Liver (tissue), 9 donors: ENCODE results near the gene GLB1L2. TPM values are rescaled to one million over a fixed set of nuclear protein-coding genes. Genes with fewer than 3 reads are reported as not detected.

Source experiments
- DNase-seq: peaks from one replicate; pipeline ENCODE4 v3.0.0-alpha.2; 2017; ENCODE audit warnings: low spot score
- H3K27ac ChIP-seq, 2 donors: one replicate each; pipeline ENCODE4 v1.7.0; 2013; ENCODE audit warnings: inconsistent platforms in 2 of 2, low read length in 2 of 2, control low read depth in 1 of 2, low read depth in 1 of 2, mild to moderate bottlenecking in 1 of 2
- H3K27me3 ChIP-seq, 4 donors: one replicate each; pipeline versions ENCODE4 v1.6.1 to v1.7.0; 2013; ENCODE audit warnings: low read length in 3 of 4, inconsistent platforms in 1 of 4, mild to moderate bottlenecking in 1 of 4, moderate library complexity in 1 of 4; ENCODE audit not compliant: control insufficient read depth in 4 of 4, insufficient read depth in 4 of 4
- H3K36me3 ChIP-seq, 4 donors: one replicate each; pipeline versions ENCODE4 v1.6.1 to v1.7.0; 2013; ENCODE audit warnings: low read length in 3 of 4, mild to moderate bottlenecking in 3 of 4, low read depth in 1 of 4, moderate library complexity in 1 of 4; ENCODE audit not compliant: control insufficient read depth in 4 of 4, insufficient read depth in 3 of 4
- H3K4me1 ChIP-seq, 4 donors: one replicate each; pipeline versions ENCODE4 v1.6.1 to v1.7.0; 2013; ENCODE audit warnings: low read length in 3 of 4, mild to moderate bottlenecking in 3 of 4, moderate library complexity in 1 of 4; ENCODE audit not compliant: control insufficient read depth in 4 of 4, insufficient read depth in 4 of 4
- H3K4me3 ChIP-seq, 3 donors: one replicate each; pipeline versions ENCODE4 v1.6.1 to v1.7.0; 2013; ENCODE audit warnings: low read length in 3 of 3, control low read depth in 1 of 3, low read depth in 1 of 3, mild to moderate bottlenecking in 1 of 3
- H3K9ac ChIP-seq, 2 donors: one replicate each; pipeline ENCODE4 v1.7.0; 2013; ENCODE audit warnings: low read length in 2 of 2, mild to moderate bottlenecking in 2 of 2, moderate library complexity in 2 of 2, control low read depth in 1 of 2, low read depth in 1 of 2
- H3K9me3 ChIP-seq, 4 donors: one replicate each; pipeline versions ENCODE4 v1.6.1 to v1.7.0; 2013; ENCODE audit warnings: low read length in 3 of 4; ENCODE audit not compliant: control insufficient read depth in 4 of 4
- EGR1 ChIP-seq, 2 donors: IDR thresholded peaks; 2 replicates each; pipeline ENCODE4 v1.6.1; 2016 to 2018; ENCODE audit warnings: antibody characterized with exemption in 2 of 2, low read depth in 2 of 2
- FOXA1 ChIP-seq: IDR thresholded peaks from 2 replicates; pipeline ENCODE4 v1.6.1; 2016; ENCODE audit warnings: antibody characterized with exemption
- FOXA2 ChIP-seq: IDR thresholded peaks from 2 replicates; pipeline ENCODE4 v1.6.1; 2016; ENCODE audit warnings: antibody characterized with exemption
- GABPA ChIP-seq, 2 donors: IDR thresholded peaks in 1 of 2; conservative IDR thresholded peaks in 1 of 2; 2 replicates each; pipeline ENCODE4 v1.6.1; 2016; ENCODE audit warnings: antibody characterized with exemption in 2 of 2, mild to moderate bottlenecking in 1 of 2, moderate library complexity in 1 of 2
- HNF4A ChIP-seq, 2 donors: conservative IDR thresholded peaks; 2 replicates each; pipeline ENCODE4 v1.6.1; 2016; ENCODE audit warnings: antibody characterized with exemption in 2 of 2, mild to moderate bottlenecking in 2 of 2
- HNF4G ChIP-seq: IDR thresholded peaks from 2 replicates; pipeline ENCODE4 v1.6.1; 2016; ENCODE audit warnings: antibody characterized with exemption
- JUND ChIP-seq, 2 donors: IDR thresholded peaks; 2 replicates each; pipeline ENCODE4 v1.6.1; 2016; ENCODE audit warnings: antibody characterized with exemption in 2 of 2
- NR2F2 ChIP-seq: IDR thresholded peaks from 2 replicates; pipeline ENCODE4 v1.6.1; 2016; ENCODE audit warnings: antibody characterized with exemption
- RAD21 ChIP-seq, 2 donors: IDR thresholded peaks; 2 replicates each; pipeline ENCODE4 v1.6.1; 2016; ENCODE audit warnings: antibody characterized with exemption in 2 of 2, mild to moderate bottlenecking in 2 of 2
- RXRA ChIP-seq, 2 donors: IDR thresholded peaks; 2 replicates each; pipeline ENCODE4 v1.6.1; 2017 to 2018; ENCODE audit warnings: antibody characterized with exemption in 2 of 2, mild to moderate bottlenecking in 1 of 2
- SP1 ChIP-seq: IDR thresholded peaks from 2 replicates; pipeline ENCODE4 v1.6.1; 2018; ENCODE audit warnings: antibody characterized with exemption, mild to moderate bottlenecking
- TAF1 ChIP-seq: conservative IDR thresholded peaks from 2 replicates; pipeline ENCODE4 v1.6.1; 2016; ENCODE audit warnings: antibody characterized with exemption, mild to moderate bottlenecking
- YY1 ChIP-seq: IDR thresholded peaks from 2 replicates; pipeline ENCODE4 v1.6.1; 2016; ENCODE audit warnings: antibody characterized with exemption, mild to moderate bottlenecking
- WGBS: extraction: QIAGEN DNeasy Blood & Tissue Kit; methylation state at CpG from one replicate; pipeline ENCODE4 v1.1.7; 2013; 5-methylcytosine and 5-hydroxymethylcytosine counted together
- polyA plus RNA-seq, 2 donors: library from polyadenylated mRNA; stranded (reverse) in 1 of 2; unstranded in 1 of 2; fragments of 200-250 nt in 1 of 2; fragments of >200 nt in 1 of 2; fragmentation: Nextera tagmentation in 1 of 2; extraction: Ambion mirVana in 1 of 2; gene quantifications; one replicate each; pipeline versions ENCODE4 v1.2.1 to v1.2.3, GENCODE V29; 2013 to 2015
- total RNA-seq, 2 donors: library from RNA; depleted of rRNA; stranded (reverse); fragments of >200 nt; gene quantifications; one replicate each; pipeline ENCODE4 v1.2.3, GENCODE V29; 2014
- TF ChIP-seq, protein P1 (sequence below): IDR thresholded peaks from 2 replicates; pipeline ENCODE4 v1.6.1; 2016; ENCODE audit warnings: antibody characterized with exemption
- TF ChIP-seq, protein P2 (sequence below): fragments of 150-350 bp; IDR thresholded peaks from 2 replicates; pipeline ENCODE4 v1.5.1; 2017; ENCODE audit warnings: improper control_type of control experiment, low read depth, low read length; ENCODE audit not compliant: missing input control
- TF ChIP-seq, protein P3 (sequence below): IDR thresholded peaks from 2 replicates; pipeline ENCODE4 v1.6.1; 2016; ENCODE audit warnings: antibody characterized with exemption
- TF ChIP-seq, protein P4 (sequence below): IDR thresholded peaks from 2 replicates; pipeline ENCODE4 v1.6.1; 2016; ENCODE audit warnings: antibody characterized with exemption, mild to moderate bottlenecking
- TF ChIP-seq, protein P5 (sequence below): IDR thresholded peaks from 2 replicates; pipeline ENCODE4 v1.6.1; 2016; ENCODE audit warnings: antibody characterized with exemption
- donor health status: healthy.
- donor health status: healthy.
- donor health status: healthy.
- donor health status: healthy.
- donor health status: healthy.

GLB1L2 gene
- total and polyA plus RNA-seq, 4 donors, result 0.23 to 0.50 (median 0.42) TPM

DNA sequence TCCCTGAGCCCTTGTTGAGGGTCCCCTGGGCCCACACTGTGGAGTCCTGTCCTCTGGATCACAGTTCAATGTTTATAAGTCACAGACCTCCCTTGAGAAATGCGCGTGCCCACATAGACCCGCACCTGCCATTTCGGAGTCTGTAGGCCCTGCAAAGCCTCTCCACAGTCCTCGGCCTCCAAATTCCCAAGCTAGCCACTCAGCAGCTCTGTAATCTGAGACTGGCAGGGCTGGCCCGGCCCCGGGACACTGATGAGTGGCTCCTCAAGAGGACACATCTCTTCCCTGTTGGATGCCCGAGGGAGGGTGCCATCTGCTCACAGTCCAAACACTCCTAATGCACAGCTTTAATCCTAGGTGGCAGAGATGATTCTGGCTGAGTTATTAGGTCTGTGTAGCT is 41.2 kb downstream of the GLB1L2 start:
- WGBS, result 91% methylated on average over 8 of the region's 8 CpGs
- TF ChIP-seq EGR1 (IDR thresholded peaks at IDR 0.05; ENCODE audit: low read depth in 2 of 2) (no peak), SP1 (no peak), RXRA (IDR thresholded peaks at IDR 0.05) (no peak), RAD21 (IDR thresholded peaks at IDR 0.05) (no peak), NR2F2 (no peak)
- TF ChIP-seq, protein P1, sequence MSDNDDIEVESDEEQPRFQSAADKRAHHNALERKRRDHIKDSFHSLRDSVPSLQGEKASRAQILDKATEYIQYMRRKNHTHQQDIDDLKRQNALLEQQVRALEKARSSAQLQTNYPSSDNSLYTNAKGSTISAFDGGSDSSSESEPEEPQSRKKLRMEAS, result no peak
- TF ChIP-seq, protein P2, sequence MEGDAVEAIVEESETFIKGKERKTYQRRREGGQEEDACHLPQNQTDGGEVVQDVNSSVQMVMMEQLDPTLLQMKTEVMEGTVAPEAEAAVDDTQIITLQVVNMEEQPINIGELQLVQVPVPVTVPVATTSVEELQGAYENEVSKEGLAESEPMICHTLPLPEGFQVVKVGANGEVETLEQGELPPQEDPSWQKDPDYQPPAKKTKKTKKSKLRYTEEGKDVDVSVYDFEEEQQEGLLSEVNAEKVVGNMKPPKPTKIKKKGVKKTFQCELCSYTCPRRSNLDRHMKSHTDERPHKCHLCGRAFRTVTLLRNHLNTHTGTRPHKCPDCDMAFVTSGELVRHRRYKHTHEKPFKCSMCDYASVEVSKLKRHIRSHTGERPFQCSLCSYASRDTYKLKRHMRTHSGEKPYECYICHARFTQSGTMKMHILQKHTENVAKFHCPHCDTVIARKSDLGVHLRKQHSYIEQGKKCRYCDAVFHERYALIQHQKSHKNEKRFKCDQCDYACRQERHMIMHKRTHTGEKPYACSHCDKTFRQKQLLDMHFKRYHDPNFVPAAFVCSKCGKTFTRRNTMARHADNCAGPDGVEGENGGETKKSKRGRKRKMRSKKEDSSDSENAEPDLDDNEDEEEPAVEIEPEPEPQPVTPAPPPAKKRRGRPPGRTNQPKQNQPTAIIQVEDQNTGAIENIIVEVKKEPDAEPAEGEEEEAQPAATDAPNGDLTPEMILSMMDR, result no peak

DNA sequence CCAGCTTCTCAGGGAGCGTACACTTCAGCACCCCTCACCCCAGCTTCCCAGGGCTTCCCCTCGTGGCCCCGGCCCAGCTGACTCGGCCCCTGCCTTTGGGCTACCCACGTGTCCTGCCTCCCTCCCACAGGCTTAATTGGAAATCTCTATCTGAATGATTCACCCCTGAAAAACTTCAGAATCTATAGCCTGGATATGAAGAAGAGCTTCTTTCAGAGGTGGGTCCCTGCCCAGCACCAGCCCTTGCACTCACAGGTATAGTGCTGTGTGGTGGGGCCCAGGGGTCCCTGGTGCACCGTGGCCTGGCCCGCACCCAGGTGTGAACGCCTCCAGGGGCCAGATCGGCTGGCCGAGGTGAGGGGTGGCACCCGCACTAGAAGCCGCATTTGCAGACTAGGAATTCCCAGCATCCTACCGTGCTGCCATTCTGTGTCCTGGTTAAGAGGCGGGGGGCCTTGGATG is 41.8 kb downstream of the GLB1L2 start:
- Histone ChIP-seq H3K27me3 (no peaks in the 10 kb centered on the region), H3K9ac (no peak overlapping the region), H3K36me3 (no peaks in the 10 kb centered on the region), H3K9me3 (no peaks in the 10 kb centered on the region), H3K27ac (no peak overlapping the region), H3K4me1 (no peaks in the 10 kb centered on the region), H3K4me3 (no peak overlapping the region)
- no peak for DNase-seq
- TF ChIP-seq FOXA2 (no peak), YY1 (no peak), NR2F2 (no peak), HNF4G (no peak), FOXA1 (no peak), HNF4A (conservative IDR thresholded peaks at IDR 0.05) (no peak), RAD21 (IDR thresholded peaks at IDR 0.05) (no peak), TAF1 (no peak), EGR1 (IDR thresholded peaks at IDR 0.05; ENCODE audit: low read depth in 2 of 2) (no peak), SP1 (no peak), RXRA (IDR thresholded peaks at IDR 0.05) (no peak), GABPA (IDR thresholded peaks at IDR 0.05 in 1 of 2, conservative IDR thresholded peaks at IDR 0.05 in 1 of 2) (no peak), JUND (IDR thresholded peaks at IDR 0.05) (no peak)
- TF ChIP-seq, protein P1, result no peak
- TF ChIP-seq, protein P3, sequence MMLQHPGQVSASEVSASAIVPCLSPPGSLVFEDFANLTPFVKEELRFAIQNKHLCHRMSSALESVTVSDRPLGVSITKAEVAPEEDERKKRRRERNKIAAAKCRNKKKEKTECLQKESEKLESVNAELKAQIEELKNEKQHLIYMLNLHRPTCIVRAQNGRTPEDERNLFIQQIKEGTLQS, result no peak
- TF ChIP-seq, protein P4, sequence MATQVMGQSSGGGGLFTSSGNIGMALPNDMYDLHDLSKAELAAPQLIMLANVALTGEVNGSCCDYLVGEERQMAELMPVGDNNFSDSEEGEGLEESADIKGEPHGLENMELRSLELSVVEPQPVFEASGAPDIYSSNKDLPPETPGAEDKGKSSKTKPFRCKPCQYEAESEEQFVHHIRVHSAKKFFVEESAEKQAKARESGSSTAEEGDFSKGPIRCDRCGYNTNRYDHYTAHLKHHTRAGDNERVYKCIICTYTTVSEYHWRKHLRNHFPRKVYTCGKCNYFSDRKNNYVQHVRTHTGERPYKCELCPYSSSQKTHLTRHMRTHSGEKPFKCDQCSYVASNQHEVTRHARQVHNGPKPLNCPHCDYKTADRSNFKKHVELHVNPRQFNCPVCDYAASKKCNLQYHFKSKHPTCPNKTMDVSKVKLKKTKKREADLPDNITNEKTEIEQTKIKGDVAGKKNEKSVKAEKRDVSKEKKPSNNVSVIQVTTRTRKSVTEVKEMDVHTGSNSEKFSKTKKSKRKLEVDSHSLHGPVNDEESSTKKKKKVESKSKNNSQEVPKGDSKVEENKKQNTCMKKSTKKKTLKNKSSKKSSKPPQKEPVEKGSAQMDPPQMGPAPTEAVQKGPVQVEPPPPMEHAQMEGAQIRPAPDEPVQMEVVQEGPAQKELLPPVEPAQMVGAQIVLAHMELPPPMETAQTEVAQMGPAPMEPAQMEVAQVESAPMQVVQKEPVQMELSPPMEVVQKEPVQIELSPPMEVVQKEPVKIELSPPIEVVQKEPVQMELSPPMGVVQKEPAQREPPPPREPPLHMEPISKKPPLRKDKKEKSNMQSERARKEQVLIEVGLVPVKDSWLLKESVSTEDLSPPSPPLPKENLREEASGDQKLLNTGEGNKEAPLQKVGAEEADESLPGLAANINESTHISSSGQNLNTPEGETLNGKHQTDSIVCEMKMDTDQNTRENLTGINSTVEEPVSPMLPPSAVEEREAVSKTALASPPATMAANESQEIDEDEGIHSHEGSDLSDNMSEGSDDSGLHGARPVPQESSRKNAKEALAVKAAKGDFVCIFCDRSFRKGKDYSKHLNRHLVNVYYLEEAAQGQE, result no peak
- TF ChIP-seq, protein P2, result no peak
- TF ChIP-seq, protein P5, sequence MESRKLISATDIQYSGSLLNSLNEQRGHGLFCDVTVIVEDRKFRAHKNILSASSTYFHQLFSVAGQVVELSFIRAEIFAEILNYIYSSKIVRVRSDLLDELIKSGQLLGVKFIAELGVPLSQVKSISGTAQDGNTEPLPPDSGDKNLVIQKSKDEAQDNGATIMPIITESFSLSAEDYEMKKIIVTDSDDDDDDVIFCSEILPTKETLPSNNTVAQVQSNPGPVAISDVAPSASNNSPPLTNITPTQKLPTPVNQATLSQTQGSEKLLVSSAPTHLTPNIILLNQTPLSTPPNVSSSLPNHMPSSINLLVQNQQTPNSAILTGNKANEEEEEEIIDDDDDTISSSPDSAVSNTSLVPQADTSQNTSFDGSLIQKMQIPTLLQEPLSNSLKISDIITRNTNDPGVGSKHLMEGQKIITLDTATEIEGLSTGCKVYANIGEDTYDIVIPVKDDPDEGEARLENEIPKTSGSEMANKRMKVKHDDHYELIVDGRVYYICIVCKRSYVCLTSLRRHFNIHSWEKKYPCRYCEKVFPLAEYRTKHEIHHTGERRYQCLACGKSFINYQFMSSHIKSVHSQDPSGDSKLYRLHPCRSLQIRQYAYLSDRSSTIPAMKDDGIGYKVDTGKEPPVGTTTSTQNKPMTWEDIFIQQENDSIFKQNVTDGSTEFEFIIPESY, result no peak
- 92% methylated on average over 14 of the region's 14 CpGs for WGBS

More for the DNA sequence above, 41.2 kb downstream of the GLB1L2 start:
- no peaks in the 10 kb centered on the region for H3K36me3 ChIP-seq
- H3K4me3 ChIP-seq, result no peak overlapping the region
- DNase-seq, result no peak
- no peaks in the 10 kb centered on the region for H3K27me3 ChIP-seq
- H3K4me1 ChIP-seq, result no peaks in the 10 kb centered on the region
- no peak overlapping the region for H3K27ac ChIP-seq
- no peaks in the 10 kb centered on the region for H3K9me3 ChIP-seq
- no peak overlapping the region for H3K9ac ChIP-seq
